Measurements from ENCODE around the gene AGBL1. TPM values are rescaled to one million over a fixed set of nuclear protein-coding genes. Genes with fewer than 3 reads are reported as not detected.

Gene AGBL1
- total and polyA plus RNA-seq, 8 donors, result under 0.01 to 0.18 TPM; not detected in 6

- DNase-seq, result peak in 1 of 2 donors; percentile 17
- peaks cover 0 to 2% (median 0%) of the 10 kb centered on the region in 4 donors for H3K9me3 ChIP-seq
- H3K27me3 ChIP-seq, result no peaks in the 10 kb centered on the region
- H3K4me1 ChIP-seq, result peaks cover 0 to 4% (median 0%) of the 10 kb centered on the region in 4 donors
- no peaks in the 10 kb centered on the region for H3K36me3 ChIP-seq
- 36 to 44% (median 40%) methylated on average over 3 of the region's 3 CpGs for WGBS, 5 donors
- no peak overlapping the region for H3K4me3 ChIP-seq
- no peak overlapping the region for H3K27ac ChIP-seq
- no peak for TF ChIP-seq CTCF (IDR thresholded peaks at IDR 0.05)
- TF ChIP-seq EP300 (IDR thresholded peaks at IDR 0.05), result no peak
- TF ChIP-seq POLR2A (IDR thresholded peaks at IDR 0.05), result no peak
- no peak for TF ChIP-seq POLR2AphosphoS5 (IDR thresholded peaks at IDR 0.05)
- intact Hi-C loops (cut with DNase I; ENCODE audit: low total_unique reads), result no loop called here
These were observed 477.4 kb downstream of the AGBL1 start for GRCh38 chr15:86557018-86557550.

- no peak for DNase-seq
- Histone ChIP-seq H3K4me1 (peaks cover 0 to 4% (median 0%) of the 10 kb centered on the region in 4 donors), H3K9me3 (peaks cover 0 to 3% (median 0%) of the 10 kb centered on the region in 4 donors), H3K27ac (no peak overlapping the region), H3K4me3 (no peak overlapping the region), H3K36me3 (no peaks in the 10 kb centered on the region), H3K27me3 (no peaks in the 10 kb centered on the region)
- TF ChIP-seq EP300 (IDR thresholded peaks at IDR 0.05), result no peak
- TF ChIP-seq CTCF (IDR thresholded peaks at IDR 0.05), result no peak
- no peak for TF ChIP-seq POLR2AphosphoS5 (IDR thresholded peaks at IDR 0.05)
- TF ChIP-seq POLR2A (IDR thresholded peaks at IDR 0.05), result no peak
- intact Hi-C loops (cut with DNase I; ENCODE audit: low total_unique reads), result no loop called here
These were observed 478.6 kb downstream of the AGBL1 start for GRCh38 chr15:86558252-86558651.

- intact Hi-C loops (cut with DNase I; ENCODE audit: low total_unique reads), result no loop called here
- H3K4me1 ChIP-seq, result peaks cover 0 to 4% (median 0%) of the 10 kb centered on the region in 4 donors
- TF ChIP-seq CTCF (IDR thresholded peaks at IDR 0.05) (no peak), POLR2A (IDR thresholded peaks at IDR 0.05) (no peak), EP300 (IDR thresholded peaks at IDR 0.05) (no peak)
- 72 to 79% (median 75%) methylated on average over 5 of the region's 5 CpGs for WGBS, 5 donors
- DNase-seq, result no peak
- peaks cover 0 to 3% (median 0%) of the 10 kb centered on the region in 4 donors for H3K9me3 ChIP-seq
- no peak overlapping the region for H3K27ac ChIP-seq
- H3K36me3 ChIP-seq, result no peaks in the 10 kb centered on the region
- H3K27me3 ChIP-seq, result no peaks in the 10 kb centered on the region
- H3K4me3 ChIP-seq, result no peak overlapping the region
These were observed 479.0 kb downstream of the AGBL1 start for GRCh38 chr15:86558686-86559085.

GRCh38 chr15:86568378-86568777, 488.7 kb downstream of the AGBL1 start:
- no peak overlapping the region for H3K27ac ChIP-seq
- no peaks in the 10 kb centered on the region for H3K36me3 ChIP-seq
- DNase-seq, result no peak
- no peaks in the 10 kb centered on the region for H3K4me1 ChIP-seq
- H3K27me3 ChIP-seq, result peaks cover 0 to 22% (median 0%) of the 10 kb centered on the region in 3 donors
- no peak overlapping the region for H3K4me3 ChIP-seq
- H3K9me3 ChIP-seq, result peaks cover 0 to 14% (median 5%) of the 10 kb centered on the region in 4 donors
- intact Hi-C loops (cut with DNase I; ENCODE audit: low total_unique reads), result no loop called here
- no peak for TF ChIP-seq CTCF (IDR thresholded peaks at IDR 0.05)
- no peak for TF ChIP-seq POLR2AphosphoS5 (IDR thresholded peaks at IDR 0.05)
- no peak for TF ChIP-seq POLR2A (IDR thresholded peaks at IDR 0.05)
- TF ChIP-seq EP300 (IDR thresholded peaks at IDR 0.05), result no peak
